Endometrial microvascular endothelial cells (primary cell): ENCODE results near the gene XXYLT1. TPM values are rescaled to one million over a fixed set of nuclear protein-coding genes. Genes with fewer than 3 reads are reported as not detected.

ENCODE experiments used
- in situ Hi-C: cut with HindIII; loops from 2 replicates; pipeline ENCODE4 v1.10.0; 2017; ENCODE audit warnings: low sequenced_read_pairs, low pct_unique_long_range_greater_than_20kb; ENCODE audit errors: inconsistent ontology term
- total RNA-seq: library from RNA; depleted of rRNA; stranded (reverse); fragments of >200 nt; gene quantifications from one replicate; pipeline ENCODE4 v1.2.3, GENCODE V29; 2015; ENCODE audit errors: inconsistent ontology term

Gene XXYLT1
- total RNA-seq, 1 donor from 2014 or later = 63.7 TPM

GRCh38 chr3:195269375-195270078 lies 1.4 kb downstream of the XXYLT1 start:
- in situ Hi-C loops = no loop called here

- in situ Hi-C loops = no loop called here
These were observed 2.2 kb downstream of the XXYLT1 start for GRCh38 chr3:195268576-195269309.

GRCh38 chr3:195267096-195267495 lies 3.9 kb downstream of the XXYLT1 start:
- in situ Hi-C loops = no loop called here

- in situ Hi-C loops = no loop called here
These were observed 4.5 kb downstream of the XXYLT1 start for GRCh38 chr3:195266428-195266827.

- in situ Hi-C loops = no loop called here
These were observed 5.5 kb downstream of the XXYLT1 start for GRCh38 chr3:195265363-195265976.

GRCh38 chr3:195263925-195264600 lies 6.9 kb downstream of the XXYLT1 start:
- in situ Hi-C loops = no loop called here

- in situ Hi-C loops = no loop called here
These were observed 7.6 kb downstream of the XXYLT1 start for GRCh38 chr3:195263193-195263924.

GRCh38 chr3:195261925-195262324 lies 9.0 kb downstream of the XXYLT1 start:
- in situ Hi-C loops = no loop called here

GRCh38 chr3:195260280-195260905 lies 10.6 kb downstream of the XXYLT1 start:
- in situ Hi-C loops = no loop called here

- in situ Hi-C loops = loop anchor here (10.0 kb wide), 1 partner anchor 575 kb away; the partner anchor contains the start of gene FAM43A
These were observed 11.3 kb downstream of the XXYLT1 start for GRCh38 chr3:195259475-195260279.

- in situ Hi-C loops = loop anchor here (10.0 kb wide), 1 partner anchor 574 kb away; the partner anchor contains the start of gene FAM43A
These were observed 11.8 kb downstream of the XXYLT1 start for GRCh38 chr3:195259154-195259474.

- in situ Hi-C loops = loop anchor here (10.0 kb wide), 1 partner anchor 574 kb away; the partner anchor contains the start of gene FAM43A
These were observed 12.4 kb downstream of the XXYLT1 start for GRCh38 chr3:195258449-195259153.

- in situ Hi-C loops = loop anchor here (10.0 kb wide), 1 partner anchor 573 kb away; the partner anchor contains the start of gene FAM43A
These were observed 13.2 kb downstream of the XXYLT1 start for GRCh38 chr3:195257454-195258448.

- in situ Hi-C loops = loop anchor here (10.0 kb wide), 1 partner anchor 572 kb away; the partner anchor contains the start of gene FAM43A
These were observed 14.1 kb downstream of the XXYLT1 start for GRCh38 chr3:195256639-195257453.
